ENCODE measurements around the gene AAK1. TPM values are rescaled to one million over a fixed set of nuclear protein-coding genes. Genes with fewer than 3 reads are reported as not detected.
"Not testable (repeated sequence)": the region's sequence is repeated elsewhere in the genome, so short reads cannot be mapped to it uniquely, and the experiment has no call there.

The AAK1 gene
- total RNA-seq, 1 donor from 2014 or later: 66.4 TPM

DNA sequence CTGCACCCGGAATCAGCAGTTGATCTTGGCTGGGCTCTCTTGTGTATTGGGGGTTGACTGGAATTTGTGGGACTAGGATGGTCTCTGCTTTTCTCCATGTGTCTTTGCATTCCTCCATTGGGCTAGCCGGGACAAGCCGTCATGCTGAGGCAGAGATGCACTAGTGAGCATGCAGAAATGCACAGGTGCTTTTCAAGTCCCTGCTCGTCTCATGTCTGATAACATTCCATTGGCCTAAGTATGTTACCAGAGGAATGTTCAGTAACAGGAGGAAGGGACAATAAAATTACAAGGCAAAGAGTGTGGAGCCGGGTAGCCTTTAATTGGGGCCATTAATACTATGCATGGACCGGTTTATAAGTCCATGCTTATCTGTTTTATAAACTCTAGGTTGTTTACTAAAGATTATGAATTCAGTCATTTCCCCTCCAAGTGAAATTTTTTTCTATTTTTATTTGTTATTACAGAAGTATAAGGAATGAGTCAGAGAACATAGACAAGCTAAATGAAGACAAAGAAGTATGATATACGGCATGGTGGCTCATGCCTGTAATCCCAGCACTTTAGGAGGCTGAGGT, 24.4 kb upstream of the AAK1 start:
- peaks cover 28% of the 10 kb centered on the region for H3K9me3 Mint-ChIP-seq
- H3K4me1 Mint-ChIP-seq: peaks cover 6% of the 10 kb centered on the region
- no peak overlapping the region for H3K4me3 Mint-ChIP-seq
- peak overlapping the region; percentile 81 for H3K27ac Mint-ChIP-seq
- H3K36me3 Mint-ChIP-seq: peaks cover 8% of the 10 kb centered on the region
- H3K27me3 Mint-ChIP-seq (ENCODE audit: low read depth): no peaks in the 10 kb centered on the region
- no peak for DNase-seq (ENCODE audit: low spot score in 2 of 2, unreplicated experiment in 2 of 2)
- TF ChIP-seq, protein P1, sequence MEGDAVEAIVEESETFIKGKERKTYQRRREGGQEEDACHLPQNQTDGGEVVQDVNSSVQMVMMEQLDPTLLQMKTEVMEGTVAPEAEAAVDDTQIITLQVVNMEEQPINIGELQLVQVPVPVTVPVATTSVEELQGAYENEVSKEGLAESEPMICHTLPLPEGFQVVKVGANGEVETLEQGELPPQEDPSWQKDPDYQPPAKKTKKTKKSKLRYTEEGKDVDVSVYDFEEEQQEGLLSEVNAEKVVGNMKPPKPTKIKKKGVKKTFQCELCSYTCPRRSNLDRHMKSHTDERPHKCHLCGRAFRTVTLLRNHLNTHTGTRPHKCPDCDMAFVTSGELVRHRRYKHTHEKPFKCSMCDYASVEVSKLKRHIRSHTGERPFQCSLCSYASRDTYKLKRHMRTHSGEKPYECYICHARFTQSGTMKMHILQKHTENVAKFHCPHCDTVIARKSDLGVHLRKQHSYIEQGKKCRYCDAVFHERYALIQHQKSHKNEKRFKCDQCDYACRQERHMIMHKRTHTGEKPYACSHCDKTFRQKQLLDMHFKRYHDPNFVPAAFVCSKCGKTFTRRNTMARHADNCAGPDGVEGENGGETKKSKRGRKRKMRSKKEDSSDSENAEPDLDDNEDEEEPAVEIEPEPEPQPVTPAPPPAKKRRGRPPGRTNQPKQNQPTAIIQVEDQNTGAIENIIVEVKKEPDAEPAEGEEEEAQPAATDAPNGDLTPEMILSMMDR (IDR thresholded peaks at IDR 0.05; ENCODE audit: unreplicated experiment): no peak

DNA sequence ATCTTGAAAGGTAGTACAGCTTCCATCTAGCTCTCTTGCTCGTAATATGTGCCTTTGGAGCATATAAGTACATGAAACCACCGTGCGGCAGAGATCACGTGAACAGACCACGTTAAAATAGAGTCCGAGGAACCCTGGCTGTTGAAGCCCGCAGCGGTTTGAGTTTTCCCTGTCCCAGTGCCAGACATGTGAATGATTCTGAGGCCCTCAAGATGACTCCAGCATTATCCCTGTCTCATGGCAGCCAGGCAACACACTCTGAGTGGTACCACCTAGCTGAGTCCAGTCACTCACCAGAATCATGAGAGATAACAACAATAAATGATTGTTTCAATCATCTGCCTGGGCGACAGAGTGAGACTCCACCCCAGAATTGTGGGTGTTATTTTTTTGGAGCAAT, 21.6 kb upstream of the AAK1 start:
- Mint-ChIP-seq H3K4me1 (peaks cover 19% of the 10 kb centered on the region), H3K4me3 (no peak overlapping the region), H3K27me3 (ENCODE audit: low read depth) (no peaks in the 10 kb centered on the region), H3K36me3 (peaks cover 8% of the 10 kb centered on the region), H3K9me3 (peaks cover 23% of the 10 kb centered on the region), H3K27ac (no peak overlapping the region)
- DNase-seq (ENCODE audit: low spot score in 2 of 2, unreplicated experiment in 2 of 2): no peak
- TF ChIP-seq, protein P1 (IDR thresholded peaks at IDR 0.05; ENCODE audit: unreplicated experiment): no peak

DNA sequence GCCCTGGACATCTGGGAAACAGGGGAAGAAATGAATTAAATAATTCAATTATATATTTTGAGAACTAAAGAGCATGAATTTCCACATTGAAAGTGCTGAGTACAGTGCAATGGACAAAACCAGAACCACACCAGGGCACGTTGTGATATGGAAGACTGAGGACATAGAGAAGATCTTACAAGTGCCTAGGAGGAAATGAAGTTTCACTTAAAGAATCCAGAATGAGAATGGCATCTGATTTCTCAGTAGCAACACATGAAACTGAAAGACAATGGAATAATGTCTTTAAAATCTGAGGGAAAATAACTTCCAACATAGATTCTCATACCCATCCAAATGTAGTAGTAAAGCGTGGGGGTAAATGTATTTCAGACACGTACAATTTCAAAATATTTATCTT, 20.3 kb upstream of the AAK1 start:
- H3K27me3 Mint-ChIP-seq (ENCODE audit: low read depth): no peaks in the 10 kb centered on the region
- no peak overlapping the region for H3K4me3 Mint-ChIP-seq
- peaks cover 8% of the 10 kb centered on the region for H3K36me3 Mint-ChIP-seq
- H3K9me3 Mint-ChIP-seq: peaks cover 23% of the 10 kb centered on the region
- peaks cover 28% of the 10 kb centered on the region for H3K4me1 Mint-ChIP-seq
- TF ChIP-seq, protein P1 (IDR thresholded peaks at IDR 0.05; ENCODE audit: unreplicated experiment): no peak
- DNase-seq (ENCODE audit: low spot score in 2 of 2, unreplicated experiment in 2 of 2): no peak
- no peak overlapping the region for H3K27ac Mint-ChIP-seq

DNA sequence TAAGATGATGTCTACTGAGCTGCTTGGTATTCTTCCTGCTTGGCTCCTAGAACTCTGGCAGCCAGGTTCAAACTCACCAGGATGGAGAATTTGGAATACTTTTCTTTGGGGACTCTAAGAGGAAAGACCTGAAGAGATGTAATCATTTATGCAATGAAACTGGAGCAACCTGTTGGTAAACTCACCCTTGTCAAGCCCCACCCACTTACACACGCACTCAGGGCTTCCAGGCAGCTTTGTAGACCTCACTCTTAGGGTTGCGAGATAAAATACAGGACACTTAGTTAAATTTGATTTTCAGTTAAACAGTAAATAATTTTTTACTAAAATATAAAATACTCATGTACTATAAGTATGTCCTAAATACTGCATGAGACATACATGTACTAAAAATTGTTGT, 19.0 kb upstream of the AAK1 start:
- not testable (repeated sequence) for DNase-seq (ENCODE audit: low spot score in 2 of 2, unreplicated experiment in 2 of 2); H3K27ac Mint-ChIP-seq; H3K36me3 Mint-ChIP-seq; H3K4me3 Mint-ChIP-seq; H3K27me3 Mint-ChIP-seq (ENCODE audit: low read depth)
- Mint-ChIP-seq H3K9me3 (peaks cover 23% of the 10 kb centered on the region), H3K4me1 (peaks cover 24% of the 10 kb centered on the region)

DNA sequence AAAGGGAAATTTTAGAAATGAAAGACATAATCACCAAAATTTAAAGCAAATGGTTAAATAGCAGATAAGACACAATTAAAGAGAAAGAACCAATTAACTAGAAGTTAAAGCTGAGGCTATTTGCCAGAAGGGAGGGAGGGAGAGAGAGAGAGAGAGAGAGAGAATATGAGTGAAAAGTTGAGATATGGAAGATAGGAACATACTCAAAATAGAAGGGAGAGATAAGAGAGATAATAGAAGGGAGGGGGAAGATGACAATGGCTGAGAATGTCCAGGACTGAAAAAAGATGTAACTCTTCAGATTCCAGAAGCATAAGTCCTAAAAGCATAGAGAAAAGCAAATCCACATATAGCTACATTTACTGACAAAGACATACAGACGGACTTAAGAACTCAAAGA, 17.1 kb upstream of the AAK1 start:
- H3K36me3 Mint-ChIP-seq: peaks cover 8% of the 10 kb centered on the region
- H3K4me3 Mint-ChIP-seq: no peak overlapping the region
- H3K27ac Mint-ChIP-seq: peak overlapping the region; percentile 84
- TF ChIP-seq, protein P1 (IDR thresholded peaks at IDR 0.05; ENCODE audit: unreplicated experiment): no peak
- peaks cover 22% of the 10 kb centered on the region for H3K9me3 Mint-ChIP-seq
- DNase-seq (ENCODE audit: low spot score in 2 of 2, unreplicated experiment in 2 of 2): no peak
- H3K27me3 Mint-ChIP-seq (ENCODE audit: low read depth): no peaks in the 10 kb centered on the region
- H3K4me1 Mint-ChIP-seq: peaks cover 22% of the 10 kb centered on the region

DNA sequence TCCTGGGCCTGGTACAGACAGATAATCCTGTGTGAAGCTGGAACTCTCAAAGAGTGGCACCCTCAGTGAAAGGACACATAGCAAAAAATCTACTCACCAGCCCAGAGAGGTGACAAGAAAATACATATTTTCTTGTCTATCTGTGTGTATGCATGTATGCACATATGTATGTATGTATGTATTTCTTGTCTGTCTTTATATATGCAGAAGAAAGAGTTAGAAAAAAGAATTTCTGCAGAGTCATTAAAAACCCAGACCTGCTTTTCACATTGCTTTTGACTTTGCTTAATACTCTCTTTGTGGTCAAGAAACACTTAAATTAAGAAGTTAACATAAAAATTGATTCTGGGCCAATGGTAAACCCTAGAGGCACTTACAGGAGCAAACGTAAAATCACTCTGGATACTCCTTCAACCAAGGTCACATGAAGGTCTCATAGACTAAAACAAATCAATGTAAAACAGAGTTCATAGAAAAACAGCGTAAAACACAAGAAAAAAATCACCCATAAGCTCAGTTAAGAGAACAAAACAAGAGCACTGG, 16.5 kb upstream of the AAK1 start:
- Mint-ChIP-seq H3K4me3 (no peak overlapping the region), H3K4me1 (peaks cover 22% of the 10 kb centered on the region), H3K27ac (peak overlapping the region; percentile 89), H3K27me3 (ENCODE audit: low read depth) (no peaks in the 10 kb centered on the region), H3K36me3 (peaks cover 12% of the 10 kb centered on the region), H3K9me3 (peaks cover 19% of the 10 kb centered on the region)
- no peak for DNase-seq (ENCODE audit: low spot score in 2 of 2, unreplicated experiment in 2 of 2)
- TF ChIP-seq, protein P1 (IDR thresholded peaks at IDR 0.05; ENCODE audit: unreplicated experiment): no peak
